Activated CD4-positive, alpha-beta T cell treated with anti-CD3 and anti-CD28 coated beads, Interleukin-2, Interleukin-4, amounts not matched to agents 100 ng/mL and 50 ng/mL, durations not matched to agents 16 hours and 8 hours (primary cell): ENCODE data around the gene ADARB2.
"Not testable (repeated sequence)": the region's sequence is repeated elsewhere in the genome, so short reads cannot be mapped to it uniquely, and the experiment has no call there.

Experiments used
- DNase-seq: peaks from one replicate; pipeline ENCODE4 v3.0.0-alpha.2; 2020; ENCODE audit warnings: low spot score

The ADARB2 gene

GRCh38 chr10:1465418-1465911 lies 271.9 kb downstream of the ADARB2 start:
- DNase-seq = no peak

GRCh38 chr10:1464881-1465417 lies 272.4 kb downstream of the ADARB2 start:
- DNase-seq = no peak

GRCh38 chr10:1463971-1464370 lies 273.4 kb downstream of the ADARB2 start:
- DNase-seq = not testable (repeated sequence)

- no peak for DNase-seq
These were observed 274.2 kb downstream of the ADARB2 start for GRCh38 chr10:1462994-1463633.

DNA sequence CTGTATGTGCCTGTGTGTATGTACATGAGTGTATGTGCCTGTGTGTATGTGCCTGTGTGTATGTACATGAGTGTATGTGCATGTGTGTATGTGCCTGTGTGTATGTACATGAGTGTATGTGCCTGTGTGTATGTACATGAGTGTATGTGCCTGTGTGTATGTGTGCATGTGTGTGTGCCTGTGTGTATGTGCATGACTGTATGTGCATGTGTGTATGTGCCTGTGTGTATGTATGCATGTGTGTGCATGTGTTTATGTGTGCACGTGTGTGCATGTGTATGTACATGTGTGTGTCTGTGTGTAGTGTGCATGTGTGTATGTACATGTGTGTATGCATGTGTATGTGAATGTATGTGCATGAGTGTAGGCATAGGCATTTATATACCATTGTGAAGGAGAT lies 274.8 kb downstream of the ADARB2 start:
- no peak for DNase-seq

DNA sequence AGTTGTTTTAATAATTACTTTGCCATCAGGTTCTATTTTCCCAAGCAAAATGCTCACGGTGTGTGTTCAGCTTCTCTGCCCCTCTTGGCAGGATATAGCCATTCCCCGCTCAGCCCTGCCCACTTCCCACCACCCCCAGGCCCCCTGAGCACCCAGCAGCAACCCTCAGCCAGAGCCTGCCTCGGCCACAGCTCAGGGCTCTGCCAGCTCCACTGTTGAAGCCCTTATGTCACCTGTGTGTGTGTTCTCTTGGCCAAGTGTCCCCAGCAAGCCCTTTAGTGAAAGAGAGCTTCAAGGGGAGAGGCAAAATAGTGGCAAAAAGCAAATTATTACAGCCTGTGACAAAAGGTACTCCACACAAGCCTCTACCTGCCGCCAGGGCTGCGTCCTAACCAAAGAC lies 275.3 kb downstream of the ADARB2 start:
- no peak for DNase-seq

DNA sequence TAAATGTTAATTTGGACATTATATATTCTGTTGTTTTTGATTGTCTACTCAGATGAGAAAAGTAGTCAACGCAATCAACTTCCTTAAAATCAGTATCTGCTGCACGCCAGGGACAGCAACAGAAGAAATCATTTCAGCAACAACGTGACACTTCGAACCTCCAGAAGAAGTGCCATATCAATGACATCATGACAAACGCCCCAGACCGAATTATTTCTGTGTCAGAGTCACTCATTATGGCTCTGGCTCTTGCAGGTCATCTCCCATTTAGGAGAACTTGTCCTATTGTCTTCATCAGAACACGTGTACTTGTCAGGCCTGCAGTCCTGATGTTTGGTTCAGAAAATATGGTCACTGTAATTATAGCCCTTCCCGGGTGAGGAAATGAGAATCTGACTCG lies 276.3 kb downstream of the ADARB2 start:
- no peak for DNase-seq

DNA sequence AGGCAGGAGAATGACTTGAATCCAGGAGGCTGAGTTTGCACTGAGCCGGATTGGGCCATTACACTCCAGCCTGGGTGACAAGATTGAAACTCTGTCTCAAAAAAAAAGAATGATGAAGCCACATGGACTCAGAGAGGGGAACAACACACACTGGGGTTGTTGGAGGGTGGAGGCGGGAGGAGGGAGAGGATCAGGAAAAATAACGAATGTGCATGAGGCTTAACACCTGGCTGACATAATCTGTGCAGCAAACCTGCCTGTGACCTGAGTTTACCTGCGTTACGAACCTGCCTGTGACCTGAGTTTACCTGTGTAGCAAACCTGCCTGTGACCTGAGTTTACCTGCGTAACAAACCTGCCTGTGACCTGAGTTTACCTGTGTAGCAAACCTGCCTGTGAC lies 277.7 kb downstream of the ADARB2 start:
- DNase-seq = not testable (repeated sequence)

- DNase-seq = no peak
These were observed 282.4 kb downstream of the ADARB2 start for GRCh38 chr10:1454951-1455350.

GRCh38 chr10:1454428-1454827 lies 282.9 kb downstream of the ADARB2 start:
- DNase-seq = no peak

DNA sequence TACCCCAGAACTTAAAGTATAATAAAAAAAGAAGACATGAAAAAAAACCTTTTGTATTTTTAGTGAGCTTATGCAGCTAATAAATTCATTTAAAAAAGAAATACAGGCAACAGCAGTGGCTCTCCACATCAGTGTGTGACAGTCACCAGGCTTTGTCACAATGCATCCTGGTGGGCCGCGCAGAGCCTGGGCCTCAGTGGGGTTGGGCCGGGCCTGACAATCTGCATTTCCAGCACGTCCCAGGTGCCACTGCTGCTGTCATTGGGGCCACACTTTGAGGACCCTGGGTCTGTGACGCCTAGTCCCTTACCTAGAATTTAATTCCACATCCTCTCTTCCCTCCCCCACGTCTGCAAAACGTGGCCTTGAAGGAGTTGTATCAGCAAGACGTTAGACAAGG lies 284.5 kb downstream of the ADARB2 start:
- DNase-seq = no peak

- DNase-seq = no peak
These were observed 285.4 kb downstream of the ADARB2 start for GRCh38 chr10:1451941-1452340.

- DNase-seq = no peak
These were observed 285.9 kb downstream of the ADARB2 start for GRCh38 chr10:1451362-1451888.

DNA sequence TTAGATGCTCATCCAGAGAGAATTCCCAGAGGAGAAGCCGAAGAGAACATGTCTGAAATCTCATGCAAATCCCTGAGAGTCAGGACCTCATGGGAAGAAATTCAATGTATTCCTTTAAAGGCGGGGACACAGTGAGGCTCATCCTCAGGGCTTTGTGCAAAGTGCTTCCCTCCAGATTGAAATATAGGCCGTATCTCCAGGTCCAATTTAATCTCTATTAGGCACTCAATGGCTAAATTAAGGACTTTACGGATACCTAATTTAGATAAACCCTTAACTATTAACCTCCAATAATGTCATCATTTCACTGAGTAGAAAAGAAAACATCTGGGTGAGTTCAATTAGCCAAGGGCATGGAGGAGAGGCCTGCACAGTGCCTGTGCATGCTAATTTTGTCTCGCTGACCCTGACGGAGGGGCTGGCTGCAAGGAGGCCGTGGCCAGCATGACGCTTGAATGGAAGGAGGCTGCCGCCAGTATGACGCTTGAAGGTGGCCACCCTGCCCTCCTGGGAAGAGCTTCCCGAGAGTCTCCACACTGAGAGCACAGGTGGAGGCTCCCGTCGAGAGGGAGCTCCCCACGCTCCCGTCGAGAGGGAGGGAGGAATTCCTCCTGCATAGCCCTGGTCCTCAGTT lies 287.6 kb downstream of the ADARB2 start:
- DNase-seq = no peak

- DNase-seq = no peak
These were observed 288.3 kb downstream of the ADARB2 start for GRCh38 chr10:1449021-1449420.

GRCh38 chr10:1448252-1448930 lies 288.9 kb downstream of the ADARB2 start:
- DNase-seq = no peak

DNA sequence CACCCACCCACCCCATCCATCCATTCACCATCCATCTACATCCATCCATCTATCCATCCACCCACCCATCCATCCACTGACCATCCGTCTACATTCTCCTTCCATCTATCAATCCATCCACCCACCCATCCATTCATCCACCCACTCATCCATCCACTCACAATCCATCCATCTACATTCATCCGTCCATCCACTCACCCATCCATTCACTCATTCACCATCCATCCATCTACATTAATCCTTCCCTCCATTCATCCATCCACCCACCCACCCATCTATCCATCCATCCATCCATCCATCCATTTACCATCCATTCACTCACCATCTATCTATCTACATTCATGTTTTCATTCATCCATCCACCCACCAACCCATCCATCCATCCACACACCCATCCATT lies 292.5 kb downstream of the ADARB2 start:
- no peak for DNase-seq

DNA sequence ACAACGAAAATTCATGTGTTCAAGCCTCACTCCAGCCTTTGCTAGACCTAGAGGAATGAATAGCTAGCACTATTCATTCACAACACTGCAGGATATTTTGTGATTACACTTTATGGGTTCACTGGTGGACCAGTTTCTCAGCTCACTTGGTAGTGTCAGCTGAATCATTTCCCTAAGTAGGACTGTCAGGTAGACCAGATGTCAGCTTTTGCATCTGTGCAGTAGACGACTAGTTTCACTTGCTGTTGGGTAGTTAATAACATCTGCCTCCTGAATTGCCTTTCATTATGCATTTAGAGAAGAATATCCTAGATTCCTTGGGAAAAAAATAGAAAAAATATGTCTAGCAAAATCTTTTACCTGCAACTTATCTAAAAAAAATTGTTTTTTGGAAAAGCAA lies 296.4 kb downstream of the ADARB2 start:
- no peak for DNase-seq

DNA sequence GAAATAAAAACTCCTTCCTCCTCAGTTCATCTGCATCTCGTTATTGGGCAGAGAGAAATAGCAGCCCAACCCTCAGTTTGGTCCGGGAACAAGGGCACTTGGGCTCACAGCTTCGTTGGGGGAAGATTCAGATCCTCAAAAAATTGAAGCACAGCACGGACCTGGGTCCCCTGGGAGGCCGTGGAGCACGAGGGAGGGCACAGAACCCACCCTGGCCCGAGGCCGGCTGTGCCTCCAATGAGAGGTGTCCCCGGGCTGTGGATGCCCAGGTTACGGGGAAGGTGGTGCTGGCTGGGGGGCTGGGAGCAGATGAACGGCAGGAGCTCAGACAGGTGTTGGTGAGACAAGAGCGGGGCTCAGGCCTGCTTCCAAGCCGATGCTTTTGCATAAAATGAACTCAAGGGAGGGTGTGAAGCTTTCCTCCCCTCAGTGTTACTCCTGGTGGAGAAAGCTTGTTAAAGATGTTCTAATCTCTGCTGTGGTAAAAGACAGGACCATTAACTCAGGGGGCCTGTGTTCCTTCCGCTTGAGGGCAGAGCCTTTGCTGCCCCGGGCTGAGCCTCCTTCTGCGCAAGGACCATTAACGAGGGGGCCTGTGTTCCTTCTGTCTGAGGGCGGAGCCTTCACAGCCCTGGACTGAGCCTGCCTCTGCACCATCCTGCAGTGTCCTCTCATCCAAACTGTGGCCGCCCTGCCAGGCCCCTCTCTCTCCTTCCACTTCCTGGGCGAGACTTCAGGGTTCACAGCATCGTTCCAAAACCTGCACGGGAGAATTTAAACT lies 302.2 kb downstream of the ADARB2 start:
- no peak for DNase-seq

DNA sequence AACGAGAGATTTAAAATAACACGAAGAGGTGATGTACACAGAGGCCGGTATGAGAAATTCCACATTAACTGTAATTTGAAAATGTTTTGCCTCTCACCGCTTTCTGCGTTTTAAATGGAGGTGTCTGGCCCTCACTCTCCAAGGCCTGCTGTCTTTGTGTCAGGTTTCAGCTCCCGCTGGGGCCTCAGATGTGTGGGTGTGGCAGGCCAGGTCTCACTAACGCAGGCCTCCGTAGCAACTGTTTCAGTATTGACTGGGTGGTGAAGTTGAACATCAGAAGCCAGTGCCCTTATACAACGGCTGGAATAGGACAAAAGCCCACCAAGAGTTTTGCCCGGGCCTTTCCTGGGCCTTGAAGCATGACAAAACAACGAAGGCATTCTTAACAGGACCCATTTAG lies 303.1 kb downstream of the ADARB2 start:
- no peak for DNase-seq

DNA sequence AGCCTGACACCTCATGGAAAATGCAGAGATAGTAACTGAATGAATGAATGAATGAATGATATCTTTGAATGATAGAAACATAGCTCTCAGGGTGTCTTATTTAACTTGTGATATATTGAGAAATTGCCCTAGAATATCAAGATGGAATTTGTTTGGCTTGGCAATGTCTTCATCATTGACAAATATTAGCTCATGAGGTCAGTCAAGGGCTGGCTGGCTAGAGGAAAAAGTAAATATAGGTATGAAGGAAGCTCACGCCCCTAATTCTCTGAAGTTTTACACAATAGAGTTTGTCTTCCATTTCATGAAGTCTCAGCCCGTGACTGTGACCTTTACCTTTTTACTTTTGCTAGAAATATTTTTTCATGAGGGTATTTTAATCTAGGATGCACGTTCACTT lies 305.2 kb downstream of the ADARB2 start:
- DNase-seq = no peak

DNA sequence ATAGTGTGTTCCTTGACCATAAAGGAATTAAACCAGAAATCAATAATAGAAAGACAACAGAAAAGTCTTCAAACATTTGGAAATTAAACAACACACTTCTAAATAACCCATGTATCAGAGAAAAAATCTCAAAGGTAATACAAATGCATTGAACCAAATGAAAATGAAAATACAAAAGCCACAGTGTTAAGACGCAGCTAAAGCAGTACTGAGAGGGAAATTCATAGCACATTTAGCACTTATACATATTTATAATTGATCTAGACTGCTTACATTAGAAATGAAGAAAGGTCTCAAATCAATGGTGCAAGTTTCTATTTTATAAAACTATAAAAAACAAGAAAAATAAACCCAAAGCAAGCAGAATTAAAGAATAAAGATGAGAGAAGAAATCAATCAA lies 306.1 kb downstream of the ADARB2 start:
- no peak for DNase-seq
